ENCODE measurements around the gene MED17.

The MED17 gene

GRCh38 chr11:93849751-93850593, 65.9 kb downstream of the MED17 start:
- DNase-seq (ENCODE audit: low read depth) = peak; percentile 62

DNA sequence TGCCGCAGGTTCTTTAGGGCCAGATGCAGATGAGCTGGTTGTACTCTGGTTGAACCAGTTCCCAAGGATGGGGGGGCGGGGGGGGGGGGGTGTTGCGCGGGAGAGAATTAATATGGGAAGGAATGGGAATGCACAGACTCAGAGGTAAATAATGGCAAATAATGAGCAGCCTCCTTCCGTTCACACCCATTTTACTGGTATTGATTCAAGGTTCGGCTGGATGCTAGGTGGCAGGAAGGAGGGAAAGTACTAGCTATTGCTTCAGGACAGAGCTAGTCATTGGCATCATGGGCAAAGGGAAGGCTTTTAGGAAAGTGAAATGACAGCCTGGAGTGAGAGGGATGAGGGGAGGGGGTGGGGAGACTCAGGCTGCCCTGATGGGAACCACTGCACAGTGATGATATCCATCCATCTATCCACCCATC, 66.5 kb downstream of the MED17 start, which contains the start of gene VSTM5:
TSS of gene VSTM5 (minus strand) at position 25 of the 425 bp plus-strand sequence. CDS start 116 bp downstream, outside the sequence.
- DNase-seq (ENCODE audit: low read depth) = no peak

DNA sequence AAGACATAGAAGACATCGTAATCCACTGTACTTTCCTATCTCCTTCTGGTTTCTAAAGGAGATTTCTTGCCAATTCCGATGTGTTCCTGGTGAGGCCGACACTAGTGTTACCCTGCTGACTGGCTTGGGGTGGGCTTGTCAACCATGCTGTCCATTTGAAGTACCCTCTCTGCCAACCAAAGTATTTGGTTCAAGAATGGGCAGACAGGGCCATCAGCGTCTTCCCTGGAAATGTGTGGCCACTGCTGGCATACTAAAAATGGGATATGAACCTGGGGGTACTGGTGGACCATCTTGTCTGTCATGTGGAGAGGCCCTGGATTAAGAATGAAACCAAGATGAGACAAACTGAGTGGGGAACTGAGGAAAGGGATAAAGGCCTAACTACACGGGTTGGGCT, 68.2 kb downstream of the MED17 start:
- no peak for DNase-seq (ENCODE audit: low read depth)

- DNase-seq (ENCODE audit: low read depth) = no peak
Observed at GRCh38 chr11:93857413-93858120, 73.5 kb downstream of the MED17 start.

GRCh38 chr11:93858121-93858775, 74.2 kb downstream of the MED17 start:
- no peak for DNase-seq (ENCODE audit: low read depth)

DNA sequence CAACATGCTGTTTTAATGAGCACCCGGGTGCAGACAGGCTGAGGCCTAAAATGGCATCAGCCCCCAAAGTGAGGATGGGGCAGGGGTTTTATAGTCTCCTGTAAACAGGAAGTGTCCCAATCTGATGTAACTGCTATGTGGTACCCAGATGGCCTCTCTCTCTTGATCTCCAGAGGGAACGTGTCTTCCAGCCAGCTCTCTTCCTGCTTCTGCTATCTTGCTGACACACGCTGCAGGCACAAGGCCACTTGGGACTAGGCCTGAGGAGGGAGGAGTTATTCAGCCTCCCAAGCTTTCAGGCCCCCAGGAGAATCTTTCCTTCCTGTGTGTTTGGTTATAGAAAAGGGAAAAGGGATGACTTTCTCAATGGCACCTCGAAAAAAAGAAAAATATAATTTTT, 77.7 kb downstream of the MED17 start:
- DNase-seq (ENCODE audit: low read depth) = peak; percentile 74
